GM23248 (cell line): ENCODE results near the gene DCUN1D2.

ENCODE experiments used
- EZH2 ChIP-seq: fragments of 200-600 bp; sonication (generic); IDR thresholded peaks from 2 replicates; pipeline ENCODE4 v1.6.1; 2018; ENCODE audit warnings: antibody characterized with exemption, mild to moderate bottlenecking; ENCODE audit not compliant: insufficient read depth, poor library complexity, severe bottlenecking
- EZH2phosphoT487 ChIP-seq: fragments of 200-600 bp; sonication (generic); IDR thresholded peaks from 2 replicates; pipeline ENCODE4 v1.6.1; 2018; ENCODE audit warnings: antibody characterized with exemption, moderate library complexity, mild to moderate bottlenecking, low read depth; ENCODE audit not compliant: insufficient read depth

GRCh38 chr13:113499936-113500335 is 9.4 kb upstream of the DCUN1D2 start:
- no peak for TF ChIP-seq EZH2phosphoT487
- no peak for TF ChIP-seq EZH2
